H1 (cell line): ENCODE results near the gene ST8SIA4. TPM values are rescaled to one million over a fixed set of nuclear protein-coding genes. Genes with fewer than 3 reads are reported as not detected.

Experiments used
- CTCF ChIA-PET: fragments of 300-600 bp; sonication (Branson Sonifier 250); formaldehyde crosslinking; loops from one replicate; lab custom pipeline; 2021; ENCODE audit not compliant: partially characterized antibody; lab: Charles Lee
- POLR2A ChIA-PET: fragments of 300-600 bp; sonication (Branson Sonifier 250); formaldehyde crosslinking; loops from one replicate; lab custom pipeline; 2021; ENCODE audit warnings: inconsistent platforms; ENCODE audit not compliant: partially characterized antibody; lab: Charles Lee
- DNase-seq, 2 experiments: peaks; one replicate each; pipeline versions ENCODE4 v3.0.0 to v3.0.0-alpha.2; 2010 to 2022; ENCODE audit warnings: low spot score in 2 of 2, low read depth in 1 of 2, mixed read lengths in 1 of 2
- FAIRE-seq: peaks from 2 replicates; lab custom pipeline; 2011; peaks lifted over from hg19 to GRCh38; lab: Jason Lieb, UNC
- H2AFZ ChIP-seq: 2 replicates; pipeline ENCODE4 v1.8.1; 2012; ENCODE audit warnings: low read length, inconsistent platforms
- H2AK5ac ChIP-seq: 2 replicates; pipeline ENCODE4 v1.6.1; 2013; ENCODE audit warnings: low read depth, low read length
- H2BK120ac ChIP-seq: replicated peaks from 2 replicates; pipeline ENCODE3; 2013; ENCODE audit warnings: low read depth, low read length, inconsistent platforms
- H2BK12ac ChIP-seq: 2 replicates; pipeline ENCODE4 v1.6.1; 2013; ENCODE audit warnings: low read depth, low read length
- H2BK15ac ChIP-seq: 2 replicates; pipeline ENCODE4 v1.6.1; 2013; ENCODE audit warnings: low read length
- H2BK20ac ChIP-seq: 2 replicates; pipeline ENCODE4 v1.6.1; 2013; ENCODE audit warnings: low read length
- H2BK5ac ChIP-seq: 2 replicates; pipeline ENCODE4 v1.6.1; 2013; ENCODE audit warnings: low read depth, low read length
- H3K14ac ChIP-seq: 2 replicates; pipeline ENCODE4 v1.6.1; 2013; ENCODE audit warnings: inconsistent platforms; ENCODE audit not compliant: insufficient read length
- H3K18ac ChIP-seq: 2 replicates; pipeline ENCODE4 v1.6.1; 2013; ENCODE audit warnings: low read length; ENCODE audit errors: extremely low read depth
- H3K23ac ChIP-seq: 2 replicates; pipeline ENCODE4 v1.6.1; 2013; ENCODE audit warnings: inconsistent platforms; ENCODE audit not compliant: insufficient read length
- H3K23me2 ChIP-seq: 2 replicates; pipeline ENCODE4 v1.6.1; 2013; ENCODE audit warnings: low read depth, low read length
- H3K27ac ChIP-seq: 2 replicates; pipeline ENCODE4 v1.6.1; 2011; ENCODE audit warnings: low read depth, low read length, inconsistent platforms
- H3K27me3 ChIP-seq, 4 experiments: replicated peaks in 1 of 4; 1 replicate in 1 of 4; 2 replicates in 3 of 4; pipeline versions ENCODE4 v1.6.1 to v1.8.1; 2011 to 2013; ENCODE audit warnings: low read length in 3 of 4, mild to moderate bottlenecking in 3 of 4, inconsistent platforms in 2 of 4, mixed read lengths in 2 of 4, moderate library complexity in 1 of 4; ENCODE audit not compliant: control insufficient read depth in 3 of 4, insufficient read depth in 3 of 4; ENCODE audit errors: extremely low read depth in 1 of 4
- H3K36me3 ChIP-seq, 4 experiments: 2 replicates each; pipeline versions ENCODE4 v1.6.1 to v1.8.1; 2011 to 2013; ENCODE audit warnings: mild to moderate bottlenecking in 4 of 4, low read length in 3 of 4, moderate library complexity in 2 of 4, control low read depth in 1 of 4, inconsistent platforms in 1 of 4; ENCODE audit not compliant: insufficient read depth in 4 of 4, control insufficient read depth in 2 of 4
- H3K4ac ChIP-seq: replicated peaks from 2 replicates; pipeline ENCODE3; 2013; ENCODE audit warnings: low read length, low read depth, mixed read lengths, inconsistent platforms; ENCODE audit not compliant: insufficient read length
- H3K4me1 ChIP-seq, 4 experiments: replicated peaks in 1 of 4; 1 replicate in 1 of 4; 2 replicates in 3 of 4; pipeline versions ENCODE4 v1.6.1 to v1.8.1; 2011 to 2013; ENCODE audit warnings: low read length in 3 of 4, inconsistent platforms in 2 of 4, mixed read lengths in 1 of 4; ENCODE audit not compliant: insufficient read depth in 4 of 4, control insufficient read depth in 3 of 4
- H3K4me2 ChIP-seq, 2 experiments: 2 replicates each; pipeline versions ENCODE4 v1.6.1 to v1.8.1; 2011 to 2013; ENCODE audit warnings: low read depth in 2 of 2, low read length in 2 of 2, control low read depth in 1 of 2, inconsistent platforms in 1 of 2, mild to moderate bottlenecking in 1 of 2; ENCODE audit not compliant: insufficient read depth in 1 of 2
- H3K4me3 ChIP-seq, 4 experiments: fragments of 200-600, 300-600 bp in 1 of 4; sonication (generic), shearing (Covaris generic), sonication (Bioruptor Twin) in 1 of 4; 2 replicates each; pipeline versions ENCODE4 v1.5.1 to v1.8.1; 2011 to 2016; ENCODE audit warnings: low read length in 4 of 4, low read depth in 3 of 4, control low read depth in 2 of 4, inconsistent platforms in 2 of 4, mild to moderate bottlenecking in 2 of 4, mixed read lengths in 1 of 4, moderate library complexity in 1 of 4; ENCODE audit not compliant: insufficient read depth in 2 of 4; ENCODE audit errors: extremely low read depth in 1 of 4
- H3K56ac ChIP-seq: replicated peaks from 2 replicates; pipeline ENCODE3; 2013; ENCODE audit warnings: low read depth, mild to moderate bottlenecking, mixed read lengths, low read length, inconsistent platforms; ENCODE audit not compliant: insufficient read length
- H3K79me1 ChIP-seq: 2 replicates; pipeline ENCODE4 v1.6.1; 2013; ENCODE audit warnings: low read depth, low read length, control low read depth
- H3K79me2 ChIP-seq, 2 experiments: 2 replicates each; pipeline versions ENCODE4 v1.6.1 to v1.8.1; 2012 to 2013; ENCODE audit warnings: low read length in 2 of 2, mild to moderate bottlenecking in 2 of 2, inconsistent platforms in 1 of 2; ENCODE audit not compliant: insufficient read depth in 2 of 2, control insufficient read depth in 1 of 2
- H3K9ac ChIP-seq, 4 experiments: replicated peaks in 1 of 4; 1 replicate in 1 of 4; 2 replicates in 3 of 4; pipeline versions ENCODE4 v1.6.1 to v1.8.1; 2011 to 2013; ENCODE audit warnings: low read depth in 3 of 4, low read length in 3 of 4, control low read depth in 2 of 4, mild to moderate bottlenecking in 2 of 4, moderate library complexity in 2 of 4, inconsistent platforms in 1 of 4; ENCODE audit errors: extremely low read depth in 1 of 4
- H3K9me3 ChIP-seq, 2 experiments: 2 replicates each; pipeline versions ENCODE4 v1.6.1 to v1.8.1; 2012 to 2013; ENCODE audit warnings: mild to moderate bottlenecking in 2 of 2, moderate library complexity in 2 of 2, control low read depth in 1 of 2, inconsistent platforms in 1 of 2, low read depth in 1 of 2, low read length in 1 of 2, mixed read lengths in 1 of 2; ENCODE audit not compliant: insufficient read depth in 2 of 2
- H4K20me1 ChIP-seq, 2 experiments: replicated peaks in 1 of 2; 2 replicates each; pipeline versions ENCODE3 to v1.8.1; 2011 to 2013; ENCODE audit warnings: inconsistent platforms in 2 of 2, low read length in 2 of 2, mild to moderate bottlenecking in 1 of 2; ENCODE audit not compliant: insufficient read depth in 2 of 2, control insufficient read depth in 1 of 2
- H4K5ac ChIP-seq: 2 replicates; pipeline ENCODE4 v1.6.1; 2013; ENCODE audit warnings: low read length, low read depth, mixed read lengths, inconsistent platforms; ENCODE audit not compliant: insufficient read length
- H4K8ac ChIP-seq: 2 replicates; pipeline ENCODE4 v1.8.0; 2013; ENCODE audit warnings: mild to moderate bottlenecking, moderate library complexity, low read length, inconsistent platforms; ENCODE audit not compliant: insufficient read depth; ENCODE audit errors: extremely low read depth
- H4K91ac ChIP-seq: replicated peaks from 2 replicates; pipeline ENCODE3; 2013; ENCODE audit warnings: low read length, mixed read lengths, inconsistent platforms; ENCODE audit not compliant: insufficient read length
- ASH2L ChIP-seq: fragments of 200-600, 300-600 bp; sonication (generic); IDR thresholded peaks from one replicate; pipeline ENCODE4 v1.7.1; 2017; ENCODE audit warnings: low read length
- KDM1A ChIP-seq: fragments of 200-600, 300-600 bp; sonication (generic); IDR thresholded peaks from 2 replicates; pipeline ENCODE4 v1.7.1; 2016; ENCODE audit warnings: mild to moderate bottlenecking, low read length, borderline replicate concordance
- SRF ChIP-seq: IDR thresholded peaks from 2 replicates; pipeline ENCODE4 v1.6.1; 2011; ENCODE audit warnings: mild to moderate bottlenecking, low read depth, low read length, moderate library complexity
- WGBS, 2 experiments: shearing (Covaris generic) in 1 of 2; methylation state at CpG; one replicate each; pipeline versions ENCODE4 v1.1.6 to v1.1.7; 2013 to 2015; ENCODE audit warnings: low lambda C conversion rate in 2 of 2, mixed read lengths in 2 of 2, inconsistent platforms in 1 of 2, low coverage in 1 of 2, missing lambda C conversion rate in 1 of 2; ENCODE audit not compliant: insufficient replicate concordance in 2 of 2, insufficient coverage in 1 of 2, insufficient read length in 1 of 2; ENCODE audit errors: extremely low coverage in 1 of 2, missing lambda C conversion rate in 1 of 2; 5-methylcytosine and 5-hydroxymethylcytosine counted together
- polyA plus RNA-seq, 7 experiments: library from polyadenylated mRNA; depleted of rRNA in 3 of 7; stranded (reverse) in 5 of 7; unstranded in 2 of 7; fragments of >200 nt in 5 of 7; fragments of 200-250 nt in 2 of 7; gene quantifications; 1 replicate in 5 of 7; 2 replicates in 1 of 7; 4 replicates in 1 of 7; pipeline versions ENCODE4 v1.2.1 to v1.2.3, GENCODE V29; 2011 to 2013; ENCODE audit warnings: missing spikeins in 2 of 7, mixed read lengths in 2 of 7
- total RNA-seq: library from RNA; stranded (reverse); fragmentation: NEBNext Ultra II Directional; extraction: Animal tissue kit (Norgen Biotek cat#: 25700); gene quantifications from 2 replicates; pipeline ENCODE4 v1.2.1, GENCODE V29; 2021

Gene ST8SIA4
- total and polyA plus RNA-seq, 2 of the 8 experiments (the other 6 are each of a cell fraction or from before 2014, with no cell fraction given) = 0.08 to 0.50 TPM

DNA sequence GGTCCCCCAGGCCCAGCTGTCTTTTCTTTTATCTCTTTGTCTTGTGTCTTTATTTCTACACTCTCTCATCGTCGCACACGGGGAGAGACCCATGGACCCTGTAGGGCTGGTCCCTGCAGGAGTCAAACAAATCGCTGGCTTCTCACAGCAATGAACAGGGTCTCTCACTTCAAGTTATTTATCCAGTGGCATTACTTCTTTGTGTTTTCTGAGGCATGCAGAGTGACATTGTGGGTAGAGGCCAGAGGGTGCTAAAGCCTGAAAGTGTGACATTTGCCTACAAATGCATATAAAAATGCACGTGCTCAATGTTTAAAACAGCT, 127.6 kb downstream of the ST8SIA4 start:
- no peak overlapping the region for H4K5ac ChIP-seq
- H3K79me2 ChIP-seq = no peaks in the 10 kb centered on the region
- no peak overlapping the region for H3K9ac ChIP-seq
- CTCF ChIA-PET = interaction anchor here (0.6 to 2.6 kb wide), 10 partner anchors 12 to 909 kb away, joined by 3 to 19 read pairs (median 10); partner anchors contain the start of gene ST8SIA4
- H3K18ac ChIP-seq = no peak overlapping the region
- H2BK120ac ChIP-seq = no peak overlapping the region
- peaks cover 0 to 4% (median under 1%) of the 10 kb centered on the region in 4 experiments; a peak in 2 of 7 replicates for H3K4me1 ChIP-seq
- H3K9me3 ChIP-seq = no peaks in the 10 kb centered on the region
- H3K4me3 ChIP-seq = no peak overlapping the region
- H3K79me1 ChIP-seq = no peaks in the 10 kb centered on the region
- H2AFZ ChIP-seq = no peak overlapping the region
- H3K27me3 ChIP-seq = no peaks in the 10 kb centered on the region
- no peak overlapping the region for H2AK5ac ChIP-seq
- H4K91ac ChIP-seq = no peak overlapping the region
- H3K56ac ChIP-seq = no peak overlapping the region
- H3K23ac ChIP-seq = no peak overlapping the region
- H3K27ac ChIP-seq = no peak overlapping the region
- no peak overlapping the region for H3K4ac ChIP-seq
- WGBS, 2 experiments = 97% methylated on average over 5 of the region's 5 CpGs; no CpG with 5 or more reads in 1 of the 2 experiments
- no peak overlapping the region for H2BK20ac ChIP-seq
- TF ChIP-seq SRF = no peak
- TF ChIP-seq ASH2L = no peak
- TF ChIP-seq KDM1A = no peak
- TF ChIP-seq, all 59 proteins: peak for 0
- Histone ChIP-seq H4K8ac (no peak overlapping the region), H2BK5ac (no peak overlapping the region), H2BK15ac (no peak overlapping the region), H3K23me2 (no peaks in the 10 kb centered on the region), H3K14ac (no peak overlapping the region), H4K20me1 (no peaks in the 10 kb centered on the region), H3K4me2 (no peak overlapping the region), H2BK12ac (no peak overlapping the region), H3K36me3 (no peaks in the 10 kb centered on the region)
- POLR2A ChIA-PET = no interaction called here
- no peak for FAIRE-seq
- no peak for DNase-seq
